HFF-Myc (cell line): ENCODE measurements around the gene GPR183.
A peak's percentile ranks its signal among the peaks of the same experiment; 100 is the strongest.

ENCODE experiments used
- DNase-seq: peaks from one replicate; pipeline ENCODE4 v3.0.0-alpha.2; 2011; ENCODE audit warnings: low read depth; ENCODE audit errors: extremely low read depth
- H3K4me3 ChIP-seq: replicated peaks from 2 replicates; pipeline ENCODE4 v1.5.1; 2011; ENCODE audit warnings: low read depth, mild to moderate bottlenecking, control low read depth, low read length
- CTCF ChIP-seq: IDR thresholded peaks from 2 replicates; pipeline ENCODE4 v1.5.1; 2012; ENCODE audit warnings: mild to moderate bottlenecking, low read depth, low read length, control low read depth; ENCODE audit errors: missing control alignments

GPR183 gene

GRCh38 chr13:99269627-99270241 lies 37.5 kb downstream of the GPR183 start:
- TF ChIP-seq CTCF, result peak; percentile 70
- H3K4me3 ChIP-seq, result no peak overlapping the region
- no peak for DNase-seq

- TF ChIP-seq CTCF, result no peak
- no peak overlapping the region for H3K4me3 ChIP-seq
- no peak for DNase-seq
Measured at GRCh38 chr13:99268822-99269221, 38.4 kb downstream of the GPR183 start.

- no peak for TF ChIP-seq CTCF
- DNase-seq, result no peak
- H3K4me3 ChIP-seq, result no peak overlapping the region
Measured at GRCh38 chr13:99267927-99268326, 39.3 kb downstream of the GPR183 start.

- DNase-seq, result no peak
- no peak overlapping the region for H3K4me3 ChIP-seq
- no peak for TF ChIP-seq CTCF
Measured at GRCh38 chr13:99266827-99267226, 40.4 kb downstream of the GPR183 start.

- DNase-seq, result no peak
- no peak overlapping the region for H3K4me3 ChIP-seq
- TF ChIP-seq CTCF, result peak; percentile 47
Measured at GRCh38 chr13:99265821-99266426, 41.3 kb downstream of the GPR183 start.

GRCh38 chr13:99265162-99265800 lies 41.9 kb downstream of the GPR183 start:
- no peak for TF ChIP-seq CTCF
- H3K4me3 ChIP-seq, result no peak overlapping the region
- no peak for DNase-seq
